ENCODE data around the gene AMBP.

DNA sequence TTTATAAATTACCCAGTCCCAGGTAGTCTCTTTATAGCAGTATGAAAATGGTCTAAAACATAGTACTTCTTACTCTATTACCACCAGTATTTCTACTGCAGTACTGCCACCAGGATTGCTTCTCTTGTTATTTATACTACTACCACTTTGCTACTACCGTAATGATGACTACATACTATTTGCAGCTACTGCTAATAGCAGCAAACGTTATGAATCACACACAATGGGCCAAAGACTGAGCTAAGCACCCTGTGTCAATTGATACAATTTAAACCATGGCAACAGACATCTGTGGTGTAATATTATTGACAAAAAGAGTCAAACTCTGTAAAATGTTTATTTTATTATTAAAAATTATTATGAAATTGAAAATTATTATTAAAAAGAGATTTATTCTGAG, 36.3 kb upstream of the AMBP start:
- TF ChIP-seq, protein P1, sequence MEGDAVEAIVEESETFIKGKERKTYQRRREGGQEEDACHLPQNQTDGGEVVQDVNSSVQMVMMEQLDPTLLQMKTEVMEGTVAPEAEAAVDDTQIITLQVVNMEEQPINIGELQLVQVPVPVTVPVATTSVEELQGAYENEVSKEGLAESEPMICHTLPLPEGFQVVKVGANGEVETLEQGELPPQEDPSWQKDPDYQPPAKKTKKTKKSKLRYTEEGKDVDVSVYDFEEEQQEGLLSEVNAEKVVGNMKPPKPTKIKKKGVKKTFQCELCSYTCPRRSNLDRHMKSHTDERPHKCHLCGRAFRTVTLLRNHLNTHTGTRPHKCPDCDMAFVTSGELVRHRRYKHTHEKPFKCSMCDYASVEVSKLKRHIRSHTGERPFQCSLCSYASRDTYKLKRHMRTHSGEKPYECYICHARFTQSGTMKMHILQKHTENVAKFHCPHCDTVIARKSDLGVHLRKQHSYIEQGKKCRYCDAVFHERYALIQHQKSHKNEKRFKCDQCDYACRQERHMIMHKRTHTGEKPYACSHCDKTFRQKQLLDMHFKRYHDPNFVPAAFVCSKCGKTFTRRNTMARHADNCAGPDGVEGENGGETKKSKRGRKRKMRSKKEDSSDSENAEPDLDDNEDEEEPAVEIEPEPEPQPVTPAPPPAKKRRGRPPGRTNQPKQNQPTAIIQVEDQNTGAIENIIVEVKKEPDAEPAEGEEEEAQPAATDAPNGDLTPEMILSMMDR (IDR thresholded peaks at IDR 0.05; ENCODE audit: low read depth, low read length, missing input control) = no peak
- no peak for TF ChIP-seq JUND (IDR thresholded peaks at IDR 0.05)
- TF ChIP-seq EGR1 (IDR thresholded peaks at IDR 0.05; ENCODE audit: low read depth in 2 of 2) = no peak
- no peak for TF ChIP-seq NR2F2 (IDR thresholded peaks at IDR 0.05)
